ENCODE data around the gene KCTD11. TPM values are rescaled to one million over a fixed set of nuclear protein-coding genes. Genes with fewer than 3 reads are reported as not detected.
A peak's percentile ranks its signal among the peaks of the same experiment; 100 is the strongest.

KCTD11 gene
- total RNA-seq, 3 donors from 2014 or later = 1.6 to 2.3 (median 1.6) TPM

DNA sequence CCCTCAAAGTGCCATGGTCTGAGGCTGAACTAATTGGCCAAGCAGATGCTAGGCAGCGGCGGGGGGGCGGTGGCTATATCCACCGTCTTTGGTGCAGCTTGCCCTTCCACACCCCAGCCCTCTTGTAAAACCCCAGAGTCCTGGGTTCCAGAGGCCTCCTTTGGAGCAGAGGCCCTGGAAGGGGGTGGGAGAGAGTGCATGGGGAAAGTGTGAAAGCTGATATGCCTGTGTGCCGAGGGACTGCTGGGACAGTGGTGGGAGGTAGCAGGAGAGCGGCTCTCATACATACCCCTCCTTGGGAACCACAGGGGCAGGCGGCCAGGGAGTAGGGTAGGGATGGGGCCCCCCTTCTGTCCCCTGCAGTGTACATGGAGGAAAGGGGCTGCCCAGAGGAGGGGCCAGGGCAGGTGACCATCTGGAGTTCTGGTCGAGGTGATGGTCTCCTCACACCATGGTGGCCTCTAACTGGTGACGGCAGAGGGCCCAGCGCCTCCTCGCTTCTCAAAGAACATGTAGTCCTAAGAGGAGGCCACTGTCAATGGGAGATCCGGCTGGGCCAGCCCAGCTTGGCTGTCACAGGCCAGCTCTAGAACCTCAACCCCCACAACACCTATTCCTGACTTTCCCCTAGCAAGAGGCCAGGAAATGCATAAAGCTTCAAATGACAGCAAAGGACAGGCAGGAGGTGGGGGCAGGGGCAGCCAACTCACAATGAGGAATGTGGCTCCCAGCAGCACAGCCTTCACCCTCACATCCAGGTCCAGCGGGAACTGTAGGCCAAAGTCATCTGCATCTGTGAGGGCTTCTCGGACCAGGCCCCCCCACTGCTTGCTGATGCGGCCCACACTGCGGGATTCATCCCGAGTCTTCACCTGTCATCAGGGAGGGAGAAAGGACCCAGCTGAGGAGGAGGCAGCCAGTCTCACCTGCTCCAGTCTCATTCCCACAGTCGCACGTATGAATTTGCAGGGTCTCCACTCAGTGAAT is 38.3 kb downstream of the KCTD11 start:
- H3K36me3 Mint-ChIP-seq (ENCODE audit: insufficient read depth) = peaks cover 14% of the 10 kb centered on the region
- no peaks in the 10 kb centered on the region for H3K9me3 Mint-ChIP-seq
- no peaks in the 10 kb centered on the region for H3K27me3 Mint-ChIP-seq (ENCODE audit: low read depth)
- peaks cover 27% of the 10 kb centered on the region for H3K4me1 Mint-ChIP-seq (ENCODE audit: low read depth)
- ATAC-seq = no peak
- H3K4me3 Mint-ChIP-seq = no peak overlapping the region
- no peak for DNase-seq

DNA sequence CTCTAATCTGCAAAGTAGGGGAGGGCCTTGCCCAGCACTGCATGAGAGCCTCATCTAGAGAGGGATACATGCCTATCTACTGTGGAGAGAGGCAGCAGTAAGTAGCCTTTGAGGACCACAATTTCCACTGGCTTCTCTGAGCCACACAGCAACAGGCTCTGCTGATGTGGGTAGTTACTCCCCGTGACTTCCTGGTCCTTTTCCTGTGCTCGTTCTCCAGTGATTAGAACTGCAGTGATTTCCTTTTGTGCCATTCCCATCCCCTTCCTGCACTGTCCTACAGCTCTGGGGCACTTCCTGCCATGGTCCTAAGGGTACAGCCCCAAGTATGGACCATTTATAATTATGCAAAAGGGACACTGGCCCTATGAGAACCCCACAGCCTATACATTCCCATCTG is 39.3 kb downstream of the KCTD11 start:
- DNase-seq = no peak
- H3K4me3 Mint-ChIP-seq = no peak overlapping the region
- no peaks in the 10 kb centered on the region for H3K27me3 Mint-ChIP-seq (ENCODE audit: low read depth)
- H3K36me3 Mint-ChIP-seq (ENCODE audit: insufficient read depth) = peaks cover 14% of the 10 kb centered on the region
- no peak for ATAC-seq
- H3K4me1 Mint-ChIP-seq (ENCODE audit: low read depth) = peaks cover 29% of the 10 kb centered on the region
- H3K9me3 Mint-ChIP-seq = no peaks in the 10 kb centered on the region

DNA sequence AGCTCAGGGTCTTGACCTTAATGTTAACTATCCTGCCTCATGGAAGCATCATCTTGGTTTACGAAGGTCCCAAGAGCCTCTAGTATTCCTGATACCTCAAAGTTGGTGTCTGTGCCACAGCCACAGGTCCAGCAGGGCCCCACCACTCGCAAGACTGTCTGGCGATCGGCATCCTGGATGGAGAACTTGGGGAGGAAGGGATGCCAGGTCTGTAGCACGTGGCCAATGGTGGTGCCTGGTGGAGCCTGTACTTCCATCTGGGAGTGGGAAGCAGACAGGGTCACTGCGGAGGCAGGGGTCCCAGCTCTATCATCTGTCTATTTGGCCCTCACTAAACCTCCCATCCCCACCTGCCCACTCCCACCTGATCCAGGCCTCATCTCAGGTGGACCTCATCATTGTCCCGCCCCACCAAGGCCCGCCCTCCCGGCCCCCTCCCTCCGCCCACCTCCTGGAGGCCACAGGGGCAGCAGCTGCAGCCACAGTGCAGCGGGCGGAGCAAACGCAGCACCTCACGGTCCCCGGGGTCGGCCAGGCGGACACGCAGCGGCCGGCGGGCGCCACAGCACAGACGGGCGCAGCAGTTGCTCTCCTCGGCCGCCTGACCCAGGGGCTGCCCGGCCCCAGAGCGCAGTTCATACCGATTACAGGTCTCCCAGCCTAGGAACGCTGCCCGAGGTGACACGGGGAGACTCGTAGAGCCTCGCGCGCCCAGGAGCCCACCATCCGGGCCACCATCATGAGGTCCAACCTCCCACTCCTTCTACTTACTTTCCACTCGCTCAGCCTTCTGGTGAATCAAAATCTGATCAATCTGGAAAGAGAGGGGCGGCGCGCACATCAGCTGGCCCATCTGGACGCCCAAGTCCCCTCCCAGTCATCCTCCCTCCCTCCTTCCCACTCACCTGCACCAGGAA is 41.0 kb downstream of the KCTD11 start:
- Mint-ChIP-seq H3K9me3 (no peaks in the 10 kb centered on the region), H3K4me1 (ENCODE audit: low read depth) (peaks cover 29% of the 10 kb centered on the region), H3K4me3 (peak overlapping the region; percentile 92), H3K27me3 (ENCODE audit: low read depth) (no peaks in the 10 kb centered on the region), H3K36me3 (ENCODE audit: insufficient read depth) (peaks cover 14% of the 10 kb centered on the region)
- DNase-seq (no peak), ATAC-seq (no peak)

DNA sequence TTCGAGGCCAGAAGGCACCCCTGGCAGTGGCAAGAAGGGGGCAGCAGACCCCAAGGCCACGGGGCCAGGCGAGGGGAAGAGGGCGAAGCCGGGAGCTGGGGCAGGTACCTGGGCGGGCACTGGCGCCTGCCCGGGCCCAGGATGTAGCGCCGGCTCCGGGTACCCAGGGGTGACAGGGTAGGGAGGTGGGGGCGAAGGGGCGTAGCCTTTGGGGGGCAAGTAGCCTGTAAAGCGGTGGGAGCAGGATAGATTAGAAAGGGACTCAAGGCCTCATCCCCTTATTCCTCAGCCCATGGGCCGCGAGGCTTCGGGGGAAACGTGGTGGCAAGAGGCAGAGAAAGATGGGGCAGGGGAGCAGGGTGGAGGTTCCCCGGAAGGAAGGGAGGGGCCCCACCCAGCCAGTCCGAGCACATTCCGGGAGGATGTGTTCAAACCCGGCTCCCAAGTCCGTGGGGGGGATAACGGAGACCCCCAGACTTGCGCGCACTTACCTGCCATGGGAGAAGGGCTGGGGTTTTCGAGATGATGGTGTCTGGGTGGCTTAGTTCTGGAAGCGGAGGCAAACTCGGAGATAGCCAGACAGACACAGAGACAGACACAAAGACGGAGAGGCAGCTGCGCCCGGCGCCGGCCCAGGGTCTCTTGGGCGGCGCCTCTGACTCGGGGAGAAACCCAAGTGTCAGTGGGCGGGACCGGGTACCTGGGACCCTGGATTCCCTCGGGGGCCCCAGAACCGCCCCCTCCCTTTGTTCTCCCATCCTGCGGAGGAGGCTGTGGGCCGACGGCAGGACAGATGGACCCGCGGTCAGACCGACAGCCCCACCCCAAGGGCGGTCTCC is 41.9 kb downstream of the KCTD11 start:
- Mint-ChIP-seq H3K4me1 (ENCODE audit: low read depth) (peaks cover 29% of the 10 kb centered on the region), H3K4me3 (peak overlapping the region; percentile 92), H3K27me3 (ENCODE audit: low read depth) (no peaks in the 10 kb centered on the region), H3K36me3 (ENCODE audit: insufficient read depth) (peaks cover 14% of the 10 kb centered on the region), H3K9me3 (no peaks in the 10 kb centered on the region)
- DNase-seq (peak; percentile 57), ATAC-seq (peak; percentile 55 to 57)

DNA sequence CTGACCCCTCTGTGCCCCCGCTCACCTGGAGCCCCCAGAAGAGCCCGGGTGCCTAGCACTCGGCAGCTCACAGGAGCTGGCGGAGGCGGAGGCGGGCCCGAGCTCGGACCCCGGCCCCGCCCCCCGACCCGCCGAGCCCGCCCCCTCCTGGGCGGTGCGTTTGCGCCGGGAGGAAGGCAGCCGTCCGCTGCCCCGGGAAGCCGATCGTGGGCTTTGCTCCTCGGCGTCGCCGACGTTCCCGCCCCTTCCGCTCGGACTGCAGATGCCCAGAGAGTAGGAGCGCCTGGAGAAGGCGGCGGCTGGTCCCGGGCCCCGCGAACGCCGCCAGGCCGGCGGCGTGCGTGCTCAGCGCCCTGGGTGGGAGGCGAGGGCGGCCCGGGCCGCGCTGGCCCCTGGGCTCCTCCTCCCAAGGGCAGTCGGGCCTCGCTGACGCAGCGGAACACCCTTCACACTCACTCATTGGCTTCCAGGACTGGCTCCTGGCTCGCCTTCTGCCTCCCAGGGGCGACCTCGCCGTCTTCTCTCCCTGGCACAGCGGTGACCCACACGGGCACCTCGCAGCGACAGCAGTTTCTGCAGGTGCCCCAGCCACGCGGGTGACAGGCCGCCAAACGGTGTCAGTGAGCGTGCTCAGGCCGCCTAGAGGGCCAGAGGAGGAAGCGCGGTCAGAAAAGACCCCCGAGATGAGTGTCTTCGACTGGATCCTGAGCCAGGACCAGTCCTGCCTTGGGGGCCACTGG is 42.7 kb downstream of the KCTD11 start, which contains the start of gene PLSCR3:
PLSCR3 (minus strand) TSS at position 74 of the 740 bp plus-strand sequence. CDS start 415 bp downstream, outside the sequence.
- Mint-ChIP-seq H3K4me1 (ENCODE audit: low read depth) (peaks cover 30% of the 10 kb centered on the region), H3K9me3 (no peaks in the 10 kb centered on the region), H3K27me3 (ENCODE audit: low read depth) (no peaks in the 10 kb centered on the region), H3K4me3 (peak within 1 kb of the TSS; percentile 92), H3K36me3 (ENCODE audit: insufficient read depth) (peaks cover 8% of the 10 kb centered on the region)
- ATAC-seq (peak; percentile 91 to 92), DNase-seq (peak; percentile 76)

DNA sequence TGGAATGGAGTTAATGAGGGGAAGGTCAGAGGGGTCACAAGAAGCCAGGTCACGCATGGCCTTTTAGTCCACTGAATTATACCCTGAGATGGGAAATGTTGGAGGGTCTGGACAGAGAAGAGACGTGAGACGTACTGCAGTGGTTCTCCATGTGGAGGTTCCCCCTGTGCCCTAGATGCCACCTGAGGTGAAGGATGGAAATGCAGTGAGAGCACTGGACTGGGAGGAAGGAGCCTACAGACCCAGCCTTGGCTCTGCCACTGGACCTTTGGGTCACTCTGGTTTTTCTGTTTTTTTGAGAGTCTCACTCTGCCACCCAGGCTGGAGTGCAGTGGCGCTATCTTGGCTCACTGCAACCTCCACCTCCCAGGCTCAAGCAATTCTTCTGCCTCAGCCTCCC is 44.2 kb downstream of the KCTD11 start:
- H3K4me3 Mint-ChIP-seq = peak overlapping the region; percentile 1
- no peaks in the 10 kb centered on the region for H3K9me3 Mint-ChIP-seq
- peaks cover 26% of the 10 kb centered on the region for H3K4me1 Mint-ChIP-seq (ENCODE audit: low read depth)
- H3K27me3 Mint-ChIP-seq (ENCODE audit: low read depth) = no peaks in the 10 kb centered on the region
- ATAC-seq = no peak
- DNase-seq = no peak
- H3K36me3 Mint-ChIP-seq (ENCODE audit: insufficient read depth) = peaks cover 5% of the 10 kb centered on the region

DNA sequence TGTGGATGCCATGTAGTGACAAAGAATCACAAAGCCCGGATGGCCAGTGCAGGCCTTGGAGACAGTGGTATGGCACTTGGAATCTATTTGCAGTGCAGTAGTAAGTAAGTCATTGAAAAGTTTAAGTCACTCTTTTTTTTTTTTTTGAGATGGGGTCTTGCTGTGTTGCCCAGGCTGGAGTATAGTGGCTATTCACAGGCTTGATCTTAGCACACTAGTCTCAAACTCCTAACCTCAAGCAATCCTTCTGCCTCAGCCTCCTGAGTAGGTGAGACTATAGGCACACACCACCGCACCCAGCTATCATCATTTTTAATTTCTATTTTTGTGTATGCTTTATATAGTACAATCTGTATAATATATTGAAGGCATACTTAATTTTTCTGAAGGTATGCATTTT is 46.6 kb downstream of the KCTD11 start:
- H3K9me3 Mint-ChIP-seq = no peaks in the 10 kb centered on the region
- peaks cover 15% of the 10 kb centered on the region for H3K4me1 Mint-ChIP-seq (ENCODE audit: low read depth)
- H3K27me3 Mint-ChIP-seq (ENCODE audit: low read depth) = no peaks in the 10 kb centered on the region
- ATAC-seq (no peak), DNase-seq (no peak)
- no peak overlapping the region for H3K4me3 Mint-ChIP-seq
- no peaks in the 10 kb centered on the region for H3K36me3 Mint-ChIP-seq (ENCODE audit: insufficient read depth)

DNA sequence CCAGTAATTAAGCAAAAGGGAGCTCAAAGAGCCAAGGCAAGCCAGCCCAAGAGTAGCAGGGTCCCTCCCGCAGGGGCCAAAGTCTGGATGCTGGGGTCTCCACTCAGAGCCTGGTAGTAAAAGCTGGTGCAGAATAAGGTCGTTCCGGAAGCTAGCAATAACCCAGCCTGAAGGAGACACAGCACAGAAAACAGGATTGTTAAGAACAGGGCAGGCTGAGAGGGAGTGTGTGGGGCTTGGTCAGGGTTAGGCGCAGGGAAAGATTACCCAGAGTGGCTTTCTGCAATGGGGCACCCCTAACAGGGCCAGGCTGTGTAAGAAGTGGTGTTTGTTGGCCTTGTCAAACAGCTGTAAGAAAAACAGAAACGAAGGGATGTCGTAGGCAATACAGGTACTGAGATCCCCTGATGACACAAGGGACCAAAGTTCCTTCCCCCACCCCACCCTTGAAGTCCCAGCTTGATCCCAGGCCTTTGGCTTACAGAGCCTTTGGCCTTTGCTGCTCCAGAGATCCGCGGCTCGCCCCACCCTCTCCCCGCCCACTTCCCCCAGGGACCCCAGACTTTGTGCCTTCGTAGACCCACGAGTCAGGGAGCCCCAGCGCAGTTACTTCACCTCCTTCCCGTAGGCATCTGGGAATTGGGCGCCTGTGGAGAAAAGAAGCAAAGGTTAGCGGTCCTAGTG is 51.2 kb downstream of the KCTD11 start:
- Mint-ChIP-seq H3K4me1 (ENCODE audit: low read depth) (peaks cover 13% of the 10 kb centered on the region), H3K9me3 (no peaks in the 10 kb centered on the region), H3K27me3 (ENCODE audit: low read depth) (no peaks in the 10 kb centered on the region), H3K4me3 (peak overlapping the region; percentile 93), H3K36me3 (ENCODE audit: insufficient read depth) (no peaks in the 10 kb centered on the region)
- no peak for ATAC-seq
- no peak for DNase-seq

DNA sequence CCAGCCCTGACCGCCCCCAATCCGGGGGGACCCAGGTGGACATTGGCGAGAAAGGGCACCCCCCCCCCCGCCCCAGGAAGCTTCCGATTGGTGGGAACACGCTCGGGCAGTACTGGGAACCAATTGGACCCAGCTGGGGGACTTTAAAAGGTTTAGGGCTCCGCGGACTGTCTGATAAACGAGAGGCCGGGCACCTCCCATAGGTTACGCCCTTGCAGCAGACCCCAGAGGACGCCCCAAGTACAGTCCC is 51.7 kb downstream of the KCTD11 start:
- peaks cover 13% of the 10 kb centered on the region for H3K4me1 Mint-ChIP-seq (ENCODE audit: low read depth)
- DNase-seq (no peak), ATAC-seq (no peak)
- no peaks in the 10 kb centered on the region for H3K27me3 Mint-ChIP-seq (ENCODE audit: low read depth)
- peak overlapping the region; percentile 93 for H3K4me3 Mint-ChIP-seq
- H3K9me3 Mint-ChIP-seq = no peaks in the 10 kb centered on the region
- no peaks in the 10 kb centered on the region for H3K36me3 Mint-ChIP-seq (ENCODE audit: insufficient read depth)

DNA sequence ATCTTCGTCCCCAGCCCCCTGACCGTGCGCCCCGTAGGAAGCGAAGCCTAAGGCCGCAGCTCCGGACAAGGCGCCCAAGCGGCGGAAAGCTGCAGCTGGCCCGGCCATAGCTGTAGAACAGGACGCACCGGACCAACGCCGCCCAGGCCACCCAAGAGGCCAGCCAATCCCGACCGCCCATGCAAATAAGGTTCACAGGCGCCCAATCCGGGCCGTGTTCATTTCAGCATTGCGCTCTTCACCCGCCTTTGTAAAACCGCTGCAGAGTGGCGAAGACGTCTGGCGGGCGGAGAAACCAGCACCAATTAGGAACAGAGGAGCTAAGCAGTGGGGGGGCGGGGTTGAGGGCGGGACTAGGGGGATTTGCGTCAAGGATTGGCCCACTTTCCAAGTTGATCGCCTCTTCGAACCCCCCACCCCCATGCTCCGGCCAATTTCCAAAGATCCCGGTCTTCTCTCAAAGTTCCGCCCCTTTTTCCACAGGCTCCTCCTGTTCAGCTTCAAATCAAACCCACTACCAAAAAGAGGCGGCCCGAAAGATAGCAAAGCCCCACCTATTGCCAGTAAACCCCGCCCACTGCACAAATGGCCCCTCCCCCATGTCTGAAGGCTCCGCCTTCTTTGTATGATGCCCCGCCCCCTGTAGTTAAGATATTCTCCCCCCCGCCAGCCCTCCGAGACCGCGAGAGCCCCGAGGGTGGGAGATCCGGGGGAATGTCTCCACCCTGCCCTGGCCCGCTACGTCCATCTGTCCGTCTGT is 52.2 kb downstream of the KCTD11 start, which contains the start of gene TMEM256:
TMEM256 (minus strand) TSS at position 121 of the 760 bp plus-strand sequence; CDS start at position 108, 13 bp downstream.
- ATAC-seq (peak; percentile 91 to 94), DNase-seq (peak; percentile 90)
- peaks cover 13% of the 10 kb centered on the region for H3K4me1 Mint-ChIP-seq (ENCODE audit: low read depth)
- H3K27me3 Mint-ChIP-seq (ENCODE audit: low read depth) = no peaks in the 10 kb centered on the region
- no peaks in the 10 kb centered on the region for H3K9me3 Mint-ChIP-seq
- no peaks in the 10 kb centered on the region for H3K36me3 Mint-ChIP-seq (ENCODE audit: insufficient read depth)
- H3K4me3 Mint-ChIP-seq = peak within 1 kb of the TSS; percentile 93
